ENCODE data around the gene SMC4. TPM values are rescaled to one million over a fixed set of nuclear protein-coding genes. Genes with fewer than 3 reads are reported as not detected.

SMC4 gene
- total and polyA plus RNA-seq, 7 experiments from 2014 or later = 30.1 to 185 (median 43.6) TPM

- intact Hi-C loops (cut with micrococcal nuclease) = loop anchor here in 1 of 2 donors (10.0 kb wide), 2 partner anchors 256 to 1216 kb away; partner anchors contain the start of gene C3orf80
- no peak overlapping the region for H3K4me3 ChIP-seq (ENCODE audit: low read length)
- peaks cover 0 to 9% (median 5%) of the 10 kb centered on the region in 7 donors for H3K4me1 Mint-ChIP-seq
- H3K9me3 Mint-ChIP-seq = peaks cover 0 to 4% (median 0%) of the 10 kb centered on the region in 11 donors
- no peak overlapping the region for H3K4me3 Mint-ChIP-seq
- H3K9me3 ChIP-seq (ENCODE audit: control insufficient read depth in 2 of 3, low read length in 3 of 3) = no peaks in the 10 kb centered on the region
- H3K36me3 ChIP-seq (ENCODE audit: control insufficient read depth in 2 of 3, insufficient read depth in 3 of 3, low read length in 3 of 3) = no peaks in the 10 kb centered on the region
- no peak overlapping the region for H3K27ac ChIP-seq (ENCODE audit: low read depth, low read length)
- no peaks in the 10 kb centered on the region for H3K4me1 ChIP-seq (ENCODE audit: control insufficient read depth in 2 of 2, insufficient read depth in 2 of 2, low read length in 2 of 2)
- ChIA-PET POLR2A (no interaction called here), CTCF (no interaction called here)
- no peaks in the 10 kb centered on the region for H3K36me3 Mint-ChIP-seq
- DNase-seq (no peak), ATAC-seq (no peak)
- H3K27ac Mint-ChIP-seq = no peak overlapping the region
- H3K27me3 Mint-ChIP-seq = peaks cover 3 to 26% (median 10%) of the 10 kb centered on the region in 5 donors
- no peaks in the 10 kb centered on the region for H3K27me3 ChIP-seq (ENCODE audit: control insufficient read depth in 2 of 2, insufficient read depth in 2 of 2, low read length in 2 of 2)
Observed at GRCh38 chr3:160480931-160481330, 81.5 kb downstream of the SMC4 start.

DNA sequence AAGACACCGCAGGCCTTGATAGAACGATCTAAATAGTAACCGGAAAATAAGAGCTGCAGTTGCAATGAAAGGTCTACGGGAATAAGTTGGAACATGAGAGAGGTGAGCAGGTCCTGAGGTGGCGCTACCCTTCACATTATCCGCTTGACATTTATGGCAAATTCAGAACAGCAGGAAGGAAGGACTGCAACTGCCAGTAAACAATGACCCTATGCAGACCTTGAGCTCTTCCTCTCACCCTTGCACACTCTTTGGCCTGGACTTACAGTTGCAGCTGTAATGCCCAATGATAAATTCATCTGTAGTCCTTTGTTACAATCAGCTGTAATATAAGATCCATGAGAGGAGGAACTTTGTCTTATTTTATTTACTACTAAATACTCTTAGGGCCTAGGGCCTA is 82.4 kb downstream of the SMC4 start:
- CTCF ChIA-PET = no interaction called here
- POLR2A ChIA-PET = interaction anchor here (0.6 kb wide), 1 partner anchor 116 kb away, joined by 3 read pairs; no protein-coding TSS in a partner anchor
- intact Hi-C loops (cut with micrococcal nuclease) = loop anchor here in 1 of 2 donors (10.0 kb wide), 2 partner anchors 257 to 1217 kb away; partner anchors contain the start of gene C3orf80

DNA sequence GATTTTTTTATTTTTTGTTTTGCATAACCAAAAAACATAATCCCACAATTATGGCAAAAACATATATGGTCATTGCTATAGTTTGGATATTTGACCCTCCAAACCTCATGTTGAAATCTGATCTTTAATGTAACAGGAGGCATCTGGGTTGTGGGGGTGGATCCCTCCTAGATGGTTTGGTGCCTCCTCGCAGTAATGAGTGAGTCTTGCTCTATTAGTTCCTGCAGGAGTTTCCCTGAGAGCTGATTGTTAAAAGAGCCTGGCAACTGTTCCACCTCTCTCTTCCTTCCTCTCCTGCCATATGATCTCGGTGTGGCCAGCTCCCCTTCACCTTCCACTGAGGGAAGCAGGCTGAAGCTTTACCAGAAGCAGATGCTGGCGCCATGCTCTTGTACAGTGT is 83.3 kb downstream of the SMC4 start:
- Mint-ChIP-seq H3K27me3 (peaks cover 3 to 20% (median 10%) of the 10 kb centered on the region in 5 donors), H3K4me1 (peaks cover 0 to 10% (median 5%) of the 10 kb centered on the region in 7 donors), H3K27ac (no peak overlapping the region), H3K36me3 (no peaks in the 10 kb centered on the region), H3K9me3 (peaks cover 0 to 4% (median 0%) of the 10 kb centered on the region in 11 donors), H3K4me3 (no peak overlapping the region)
- Histone ChIP-seq H3K4me3 (ENCODE audit: low read length) (no peak overlapping the region), H3K9me3 (ENCODE audit: control insufficient read depth in 2 of 3, low read length in 3 of 3) (no peaks in the 10 kb centered on the region), H3K36me3 (ENCODE audit: control insufficient read depth in 2 of 3, insufficient read depth in 3 of 3, low read length in 3 of 3) (no peaks in the 10 kb centered on the region), H3K27me3 (ENCODE audit: control insufficient read depth in 2 of 2, insufficient read depth in 2 of 2, low read length in 2 of 2) (no peaks in the 10 kb centered on the region), H3K27ac (ENCODE audit: low read depth, low read length) (no peak overlapping the region), H3K4me1 (ENCODE audit: control insufficient read depth in 2 of 2, insufficient read depth in 2 of 2, low read length in 2 of 2) (no peaks in the 10 kb centered on the region)
- intact Hi-C loops (cut with micrococcal nuclease) = loop anchor here in 1 of 2 donors (10.0 kb wide), 2 partner anchors 258 to 1218 kb away; partner anchors contain the start of gene C3orf80
- ChIA-PET CTCF (interaction anchor here (0.6 kb wide), 1 partner anchor 40 kb away, joined by 6 read pairs; no protein-coding TSS in a partner anchor), POLR2A (no interaction called here)
- DNase-seq (no peak), ATAC-seq (no peak)

More for the DNA sequence above, 82.4 kb downstream of the SMC4 start:
- ATAC-seq = no peak
- H3K36me3 Mint-ChIP-seq = no peaks in the 10 kb centered on the region
- Histone ChIP-seq H3K27ac (ENCODE audit: low read depth, low read length) (no peak overlapping the region), H3K9me3 (ENCODE audit: control insufficient read depth in 2 of 3, low read length in 3 of 3) (no peaks in the 10 kb centered on the region), H3K36me3 (ENCODE audit: control insufficient read depth in 2 of 3, insufficient read depth in 3 of 3, low read length in 3 of 3) (no peaks in the 10 kb centered on the region), H3K27me3 (ENCODE audit: control insufficient read depth in 2 of 2, insufficient read depth in 2 of 2, low read length in 2 of 2) (no peaks in the 10 kb centered on the region), H3K4me3 (ENCODE audit: low read length) (no peak overlapping the region), H3K4me1 (ENCODE audit: control insufficient read depth in 2 of 2, insufficient read depth in 2 of 2, low read length in 2 of 2) (no peaks in the 10 kb centered on the region)
- peaks cover 0 to 10% (median 5%) of the 10 kb centered on the region in 7 donors for H3K4me1 Mint-ChIP-seq
- H3K27me3 Mint-ChIP-seq = peaks cover 3 to 25% (median 9%) of the 10 kb centered on the region in 5 donors
- H3K9me3 Mint-ChIP-seq = peaks cover 0 to 4% (median 0%) of the 10 kb centered on the region in 11 donors
- no peak overlapping the region for H3K27ac Mint-ChIP-seq
- DNase-seq = no peak
- no peak overlapping the region for H3K4me3 Mint-ChIP-seq

Small RNA genes lying within 50 kb of the gene (microRNA-seq; reads per million reads assigned to microRNA genes)
- gene MIR15B (ENCODE audit: borderline microRNAs expressed) (2,460 reads per million, percentile 89 among the genes with 10 or more reads in this experiment), gene MIR16-2 (ENCODE audit: borderline microRNAs expressed) (484 reads per million, percentile 72 among the genes with 10 or more reads in this experiment)

Other genes starting within 250 kb of the SMC4 start
- under 1 TPM in 1 of 5 experiments, not detected in 4; 0.19 TPM for gene C3orf80, start 174.2 kb upstream of the SMC4 start, total RNA-seq
- not detected for gene C3orf80, start 174.2 kb upstream of the SMC4 start, polyA plus RNA-seq
- 10 to 100 TPM; 19.6 to 36.2 (median 30.4) TPM for gene IFT80, start 425 bp upstream of the SMC4 start, total RNA-seq
- 10 to 100 TPM in 1 of 2 donors, 1 to 10 TPM in 1; 6.3 to 10.4 TPM for gene IFT80, start 425 bp upstream of the SMC4 start, polyA plus RNA-seq
- gene TRIM59, start 50.1 kb downstream of the SMC4 start, total RNA-seq = 10 to 100 TPM in 4 of 5 experiments, 1 to 10 TPM in 1; 9.8 to 49.2 (median 17.5) TPM
- gene TRIM59, start 50.1 kb downstream of the SMC4 start, polyA plus RNA-seq = 10 to 100 TPM; 16.6 to 35.6 TPM
- 10 to 100 TPM; 38.3 to 55.4 (median 45.9) TPM for gene KPNA4, start 165.9 kb downstream of the SMC4 start, total RNA-seq
- gene KPNA4, start 165.9 kb downstream of the SMC4 start, polyA plus RNA-seq = 1 to 10 TPM; 5.9 to 8.3 TPM